Suprapubic skin (tissue), 3 donors: ENCODE measurements around the gene NQO1.

Experiments used
- CTCF ChIP-seq, 2 donors: fragments of 200-600 bp in 1 of 2; fragments of 450-650 bp in 1 of 2; sonication (generic) in 1 of 2; IDR thresholded peaks; one replicate each; pipeline ENCODE4 v1.5.1; 2016 to 2019; ENCODE audit warnings: antibody characterized with exemption in 2 of 2, mild to moderate bottlenecking in 1 of 2, moderate library complexity in 1 of 2
- POLR2A ChIP-seq, 2 donors: fragments of 450-650 bp; IDR thresholded peaks; one replicate each; pipeline ENCODE4 v1.6.1; 2017; ENCODE audit warnings: antibody characterized with exemption in 2 of 2, mild to moderate bottlenecking in 2 of 2, moderate library complexity in 2 of 2

GRCh38 chr16:69745959-69746358, 19.6 kb upstream of the NQO1 start:
- TF ChIP-seq CTCF (IDR thresholded peaks at IDR 0.05) (no peak), POLR2A (IDR thresholded peaks at IDR 0.05) (no peak)
